ENCODE results near the gene NRXN3.

NRXN3 gene

DNA sequence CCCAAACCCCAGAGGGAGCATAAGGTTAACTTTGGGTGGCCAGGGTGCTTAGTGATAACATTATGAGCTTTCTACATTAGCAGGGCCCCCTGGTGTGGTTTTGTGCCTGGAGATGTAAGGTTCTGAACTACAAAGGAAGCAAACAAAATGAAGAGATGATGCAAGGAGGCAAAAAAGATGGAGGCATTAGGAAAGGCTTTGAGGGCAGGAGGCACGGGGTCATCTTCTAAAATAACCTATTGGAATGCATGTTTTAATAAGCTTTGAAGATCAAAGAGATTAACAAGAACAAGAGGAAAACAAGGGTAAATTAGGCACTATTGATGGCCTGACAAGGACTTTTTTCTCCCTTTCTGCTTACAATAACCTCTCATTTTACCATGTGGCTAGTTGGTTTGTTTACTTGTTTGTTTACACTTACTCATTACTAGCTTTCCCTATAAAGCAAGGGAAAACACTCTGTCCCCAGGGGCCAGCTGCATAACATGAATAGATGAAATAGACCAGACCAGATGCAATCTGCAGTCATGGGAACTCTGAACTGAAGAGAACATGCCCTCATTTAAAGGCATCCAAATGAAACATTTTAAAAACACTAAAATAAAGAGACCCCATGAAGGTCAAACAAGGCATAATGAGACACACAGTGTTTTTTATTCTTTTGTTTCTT lies 1650.8 kb downstream of the NRXN3 start:
- DNase-seq = no peak

GRCh38 chr14:79822034-79822433 lies 1651.9 kb downstream of the NRXN3 start:
- no peak for DNase-seq

- no peak for DNase-seq
Measured at GRCh38 chr14:79825046-79825521, 1654.9 kb downstream of the NRXN3 start.

DNA sequence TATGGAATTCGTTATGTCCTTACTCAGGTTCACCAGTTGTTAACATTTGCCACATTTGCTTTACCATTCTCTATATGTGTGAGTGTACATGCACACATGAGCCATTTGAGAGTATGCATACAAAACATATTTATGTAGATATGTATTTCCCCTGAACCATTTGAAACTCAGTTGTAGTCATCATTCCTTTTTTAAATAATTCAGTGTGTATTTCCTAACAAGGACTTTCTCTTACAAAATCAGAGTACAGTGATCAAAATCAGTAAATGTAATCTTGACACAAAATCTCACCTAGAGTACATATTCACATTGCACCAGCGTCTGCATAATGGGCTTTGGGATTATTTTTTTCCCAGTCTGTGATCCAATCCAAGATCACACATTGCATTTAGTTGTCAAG lies 1656.2 kb downstream of the NRXN3 start:
- no peak for DNase-seq

- no peak for DNase-seq
Measured at GRCh38 chr14:79829405-79830166, 1659.4 kb downstream of the NRXN3 start.

- no peak for DNase-seq
Measured at GRCh38 chr14:79831195-79831892, 1661.2 kb downstream of the NRXN3 start.

DNA sequence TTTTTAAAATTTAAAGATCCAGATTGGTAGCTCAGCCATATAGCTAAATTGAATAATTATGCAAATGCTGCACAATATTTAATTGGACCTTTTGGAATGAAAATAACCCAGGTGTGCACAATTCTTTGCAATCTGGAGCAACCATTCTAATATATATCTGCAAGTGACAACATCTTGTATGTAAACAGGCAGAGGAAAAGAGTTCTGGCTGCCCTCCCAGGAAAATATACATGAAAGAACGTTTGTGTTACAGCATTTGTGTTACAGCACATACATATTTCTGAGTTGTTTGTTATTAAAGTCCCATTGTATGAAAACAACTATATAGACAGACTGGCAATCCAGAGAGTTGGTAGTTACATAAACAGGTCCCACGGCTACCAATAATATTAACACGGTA lies 1663.6 kb downstream of the NRXN3 start:
- DNase-seq = no peak

DNA sequence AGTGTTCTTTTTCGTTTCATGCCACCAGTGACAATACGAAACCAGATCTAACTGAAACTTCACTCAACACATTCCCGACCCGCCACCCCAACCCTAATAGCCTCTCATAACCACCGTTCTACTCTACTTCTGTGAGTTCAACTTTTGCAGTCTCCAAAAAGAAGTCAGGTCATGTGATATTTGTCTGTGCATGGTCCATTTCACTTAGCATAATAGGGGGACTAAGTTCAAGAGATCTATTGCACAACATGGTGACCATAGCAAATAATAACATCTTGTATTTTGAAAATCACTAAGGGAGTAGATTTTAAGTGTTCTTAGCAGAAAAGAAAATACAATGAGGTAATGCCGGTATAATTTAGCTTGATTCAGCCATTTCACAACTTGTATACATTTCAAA lies 1664.7 kb downstream of the NRXN3 start:
- DNase-seq = no peak

DNA sequence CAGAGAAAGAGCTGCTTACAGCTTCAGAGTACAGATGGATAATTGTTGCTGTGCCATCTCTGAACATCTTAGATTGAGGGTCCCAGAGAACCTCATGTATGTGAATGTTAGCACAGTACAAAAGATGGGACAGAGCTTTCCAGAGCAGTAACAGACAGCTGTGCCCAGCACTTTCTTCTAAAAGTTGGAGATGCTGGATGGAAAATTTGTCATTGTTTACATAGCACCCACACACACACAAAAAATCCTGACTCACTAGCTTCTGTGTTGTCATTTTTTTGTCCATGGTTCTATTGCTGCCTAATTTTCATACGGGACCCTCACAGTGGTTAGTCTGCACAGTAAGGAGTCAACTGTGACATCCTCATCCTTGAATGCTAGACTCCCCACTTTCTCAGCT lies 1666.4 kb downstream of the NRXN3 start:
- no peak for DNase-seq

DNA sequence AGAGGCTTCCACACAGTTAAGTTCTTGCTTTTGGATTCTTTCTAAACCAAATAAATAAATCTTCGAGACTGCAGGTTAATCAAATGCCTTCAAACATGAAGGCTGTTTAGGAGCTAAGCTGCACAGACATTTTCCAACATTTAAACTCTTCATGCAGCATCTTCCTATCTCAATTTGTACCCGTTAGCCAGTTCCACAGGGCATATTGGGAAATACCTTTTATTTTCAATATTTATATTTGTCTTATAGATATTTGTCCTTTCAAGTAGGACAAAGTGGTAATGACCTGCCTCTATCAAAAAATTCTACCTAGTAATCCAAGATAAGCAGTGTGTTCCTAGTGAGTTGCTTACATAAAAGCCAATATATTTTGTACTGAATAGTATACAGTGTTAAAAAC lies 1667.5 kb downstream of the NRXN3 start:
- DNase-seq = no peak

DNA sequence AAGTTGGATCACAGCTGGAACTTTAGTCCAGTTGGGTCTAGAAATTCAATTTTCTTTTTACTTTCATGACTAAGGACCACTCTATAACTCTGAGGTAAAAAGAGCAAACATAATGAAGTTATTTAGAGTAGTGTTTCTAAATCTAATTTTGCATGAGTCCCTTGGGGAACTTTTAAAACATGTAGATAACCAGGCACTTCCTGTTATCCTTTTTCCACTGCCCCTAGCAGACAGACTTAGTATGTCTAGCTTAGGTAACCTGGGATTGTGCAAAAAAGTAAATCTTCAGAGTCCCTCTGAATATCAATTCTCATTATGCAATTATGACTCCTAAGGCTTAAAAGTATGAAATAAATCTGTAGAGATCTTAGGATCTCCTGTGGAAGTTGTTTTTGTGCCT lies 1669.9 kb downstream of the NRXN3 start:
- no peak for DNase-seq

DNA sequence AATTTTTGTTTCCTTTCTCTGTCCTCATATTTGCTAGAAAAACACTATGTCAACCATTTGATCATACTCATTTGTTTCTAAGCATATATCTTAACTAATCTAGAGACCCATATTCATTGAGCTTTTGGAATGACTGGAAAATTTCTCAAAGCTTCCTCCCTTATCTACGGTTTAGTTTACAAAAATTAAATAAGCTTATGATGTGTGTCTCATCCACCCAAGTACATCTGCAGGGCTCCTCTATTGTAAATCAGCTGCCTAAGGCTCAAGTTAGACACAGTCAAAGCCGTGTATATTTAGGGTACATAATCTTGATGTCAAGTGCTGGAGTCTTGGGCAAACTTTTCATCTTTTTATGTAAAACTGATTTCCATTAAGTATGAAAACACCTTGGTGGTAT lies 1670.7 kb downstream of the NRXN3 start:
- no peak for DNase-seq

DNA sequence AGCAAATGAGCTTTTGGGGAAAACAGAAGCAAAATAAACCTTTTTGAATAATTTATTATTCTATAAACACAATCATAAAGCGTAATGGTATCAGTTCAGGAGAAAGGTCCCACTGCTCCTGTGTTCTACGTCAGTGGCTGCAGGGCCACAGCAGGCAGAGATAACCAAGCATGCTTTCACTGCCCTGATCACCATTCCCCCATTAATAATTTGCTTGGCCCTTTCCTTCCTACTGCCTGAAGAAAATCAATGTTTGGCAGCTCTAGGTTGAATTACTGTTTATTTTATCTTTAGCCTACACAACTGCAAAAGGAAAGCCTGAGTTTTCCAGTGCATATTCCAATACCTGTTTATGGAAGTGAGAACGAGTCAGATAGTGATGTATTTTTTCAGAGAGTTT lies 1671.3 kb downstream of the NRXN3 start:
- DNase-seq = no peak

DNA sequence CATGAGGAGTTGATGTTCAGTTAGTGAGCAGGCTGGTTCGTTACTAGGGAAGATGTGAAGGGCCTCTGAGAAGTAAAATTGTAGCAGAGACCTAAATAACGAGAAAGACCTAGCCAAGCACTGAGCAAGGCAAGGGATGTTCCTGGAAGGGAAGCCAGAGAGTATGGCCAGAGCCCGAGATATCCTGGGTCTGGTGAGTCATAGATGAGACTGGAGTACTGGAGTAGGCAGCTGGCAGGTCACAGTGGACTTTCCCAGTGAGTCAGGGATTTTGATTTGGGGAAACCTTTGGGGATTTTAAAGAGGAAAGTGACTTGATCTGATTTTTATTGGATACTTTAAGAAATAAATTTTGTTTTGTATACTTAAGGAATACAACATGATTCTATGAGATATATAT lies 1672.1 kb downstream of the NRXN3 start:
- DNase-seq = no peak

- no peak for DNase-seq
Measured at GRCh38 chr14:79852950-79853744, 1683.0 kb downstream of the NRXN3 start.

- no peak for DNase-seq
Measured at GRCh38 chr14:79855789-79856188, 1685.6 kb downstream of the NRXN3 start.

GRCh38 chr14:79856381-79856780 lies 1686.2 kb downstream of the NRXN3 start:
- no peak for DNase-seq

DNA sequence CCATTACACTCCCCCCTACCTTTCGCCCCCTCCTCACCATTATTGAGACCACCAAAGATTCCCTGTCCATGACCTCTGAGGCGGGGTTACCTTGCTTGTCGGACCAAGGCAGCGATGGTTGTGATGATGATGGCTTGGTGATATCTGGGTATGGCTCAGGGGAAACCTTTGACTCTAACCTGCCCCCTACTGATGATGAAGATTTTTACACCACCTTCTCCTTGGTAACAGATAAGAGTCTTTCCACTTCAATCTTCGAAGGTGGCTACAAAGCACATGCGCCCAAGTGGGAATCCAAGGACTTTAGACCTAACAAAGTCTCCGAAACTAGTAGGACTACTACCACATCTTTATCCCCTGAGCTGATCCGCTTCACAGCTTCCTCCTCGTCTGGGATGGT lies 1690.9 kb downstream of the NRXN3 start:
- DNase-seq = no peak

- DNase-seq = no peak
Measured at GRCh38 chr14:79862045-79862444, 1691.9 kb downstream of the NRXN3 start.

GRCh38 chr14:79871136-79871535 lies 1701.0 kb downstream of the NRXN3 start:
- DNase-seq = no peak

GRCh38 chr14:79878229-79878628 lies 1708.1 kb downstream of the NRXN3 start:
- DNase-seq = no peak

DNA sequence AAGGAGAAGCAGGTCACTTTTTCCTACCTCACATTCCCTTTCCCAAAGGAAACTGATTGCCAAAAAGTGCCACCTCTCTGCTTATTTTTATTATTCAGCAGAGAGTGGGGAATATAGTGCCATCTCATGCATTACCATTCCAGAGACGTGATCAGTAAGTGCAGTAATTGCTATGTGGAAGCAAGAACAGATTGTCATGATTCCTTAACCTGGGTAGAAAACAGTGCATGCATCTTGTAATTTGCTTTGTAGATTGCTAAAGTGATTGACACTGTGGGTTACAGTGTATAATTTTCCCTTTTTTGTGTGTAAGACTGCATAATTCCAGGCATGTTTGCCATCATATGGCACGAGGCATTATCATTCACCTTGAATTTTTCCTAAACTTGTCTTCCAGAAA lies 1708.6 kb downstream of the NRXN3 start:
- no peak for DNase-seq

DNA sequence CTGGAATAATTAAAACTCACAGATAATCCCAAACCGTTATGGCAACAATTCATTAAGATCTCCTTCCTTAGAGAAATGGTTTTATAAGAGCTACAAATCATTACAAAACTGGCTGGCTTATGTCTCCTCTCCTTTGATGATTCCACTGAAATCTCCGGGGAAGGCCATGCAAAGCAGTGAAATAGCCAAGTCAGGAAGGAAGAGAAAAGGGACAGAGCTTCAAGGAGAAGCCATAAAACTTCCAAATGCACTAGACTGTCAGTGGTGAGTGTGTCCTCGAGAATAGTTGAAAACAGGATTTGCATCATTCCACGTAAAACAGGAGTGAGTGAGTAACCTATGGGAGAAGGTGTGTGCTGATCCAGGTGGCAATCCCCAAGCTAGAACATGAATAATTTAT lies 1711.1 kb downstream of the NRXN3 start:
- no peak for DNase-seq
